Kidney tubule cell (primary cell): ENCODE data around the gene ACKR3.

ENCODE experiments used
- DNase-seq: peaks from one replicate; pipeline ENCODE4 v3.0.0-alpha.2; 2018; ENCODE audit warnings: low spot score

ACKR3 gene

GRCh38 chr2:236587861-236588815, 18.5 kb downstream of the ACKR3 start:
- DNase-seq, result no peak

GRCh38 chr2:236588932-236589592, 19.4 kb downstream of the ACKR3 start:
- DNase-seq, result no peak

GRCh38 chr2:236590846-236591245, 21.2 kb downstream of the ACKR3 start:
- no peak for DNase-seq

GRCh38 chr2:236592821-236593220, 23.2 kb downstream of the ACKR3 start:
- no peak for DNase-seq

GRCh38 chr2:236593531-236593930, 23.9 kb downstream of the ACKR3 start:
- DNase-seq, result no peak

GRCh38 chr2:236593956-236594355, 24.3 kb downstream of the ACKR3 start:
- DNase-seq, result no peak

GRCh38 chr2:236597629-236598028, 28.0 kb downstream of the ACKR3 start:
- no peak for DNase-seq

GRCh38 chr2:236599059-236599458, 29.4 kb downstream of the ACKR3 start:
- DNase-seq, result no peak

- DNase-seq, result no peak
Observed at GRCh38 chr2:236600158-236600557, 30.5 kb downstream of the ACKR3 start.

GRCh38 chr2:236600892-236601291, 31.3 kb downstream of the ACKR3 start:
- no peak for DNase-seq

GRCh38 chr2:236601316-236602202, 31.9 kb downstream of the ACKR3 start:
- DNase-seq, result peak; percentile 28

GRCh38 chr2:236602678-236603077, 33.1 kb downstream of the ACKR3 start:
- DNase-seq, result no peak

- DNase-seq, result no peak
Observed at GRCh38 chr2:236603361-236604015, 33.9 kb downstream of the ACKR3 start.

GRCh38 chr2:236604575-236605344, 35.1 kb downstream of the ACKR3 start:
- DNase-seq, result no peak

GRCh38 chr2:236605345-236605734, 35.7 kb downstream of the ACKR3 start:
- DNase-seq, result no peak

- DNase-seq, result no peak
Observed at GRCh38 chr2:236606023-236606422, 36.4 kb downstream of the ACKR3 start.

- DNase-seq, result peak; percentile 25
Observed at GRCh38 chr2:236607471-236608187, 38.0 kb downstream of the ACKR3 start.

GRCh38 chr2:236608188-236608525, 38.5 kb downstream of the ACKR3 start:
- DNase-seq, result no peak

- no peak for DNase-seq
Observed at GRCh38 chr2:236608710-236609109, 39.1 kb downstream of the ACKR3 start.
